ENCODE measurements around the gene KIF4B.

The KIF4B gene

DNA sequence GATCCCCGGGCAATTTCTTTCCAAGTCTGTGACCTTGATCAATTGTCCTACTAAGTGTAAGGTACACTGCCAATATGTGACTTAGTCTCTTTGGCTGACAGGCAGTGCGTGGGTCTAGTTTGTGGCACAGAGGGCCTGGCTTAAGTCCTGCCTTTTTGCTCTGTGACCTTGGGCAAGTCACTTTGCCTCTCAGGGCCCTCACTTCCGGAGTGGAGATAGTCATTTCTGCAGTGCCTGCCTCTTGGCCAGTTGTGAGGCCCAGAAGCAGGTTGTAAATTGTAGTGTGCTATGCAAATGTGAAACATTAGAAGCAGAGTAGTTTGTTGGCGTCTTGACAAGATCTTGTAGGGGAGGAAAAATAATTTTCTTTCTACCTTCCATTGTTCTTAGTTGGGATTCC lies 39.0 kb downstream of the KIF4B start:
- DNase-seq (ENCODE audit: low read depth in 3 of 3, low spot score in 1 of 3) = no peak

GRCh38 chr5:155053501-155053900 lies 39.9 kb downstream of the KIF4B start:
- DNase-seq (ENCODE audit: low read depth in 3 of 3, low spot score in 1 of 3) = no peak

- no peak for DNase-seq (ENCODE audit: low read depth in 3 of 3, low spot score in 1 of 3)
These were observed 43.2 kb downstream of the KIF4B start for GRCh38 chr5:155056644-155057269.

GRCh38 chr5:155057626-155058025 lies 44.1 kb downstream of the KIF4B start:
- DNase-seq (ENCODE audit: low read depth in 3 of 3, low spot score in 1 of 3) = no peak

DNA sequence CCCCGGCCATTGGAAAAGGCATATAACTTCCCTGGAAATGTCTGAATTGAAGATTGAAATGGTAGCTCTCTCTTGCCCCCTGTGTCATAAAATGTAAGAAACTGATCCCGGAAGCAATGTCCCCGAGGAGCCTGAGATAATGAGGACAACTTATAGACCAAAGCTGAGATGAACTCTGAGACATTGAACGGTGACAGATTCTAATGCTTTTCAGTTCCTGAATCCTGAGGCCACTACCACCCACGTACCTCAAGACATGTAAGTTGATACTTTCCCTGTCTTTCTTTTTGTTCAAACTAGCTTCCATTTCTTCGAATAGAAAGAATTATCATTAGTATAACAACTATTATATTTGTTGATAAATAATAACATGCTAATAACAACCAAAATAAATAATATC lies 51.0 kb downstream of the KIF4B start:
- no peak for DNase-seq (ENCODE audit: low read depth in 3 of 3, low spot score in 1 of 3)

- no peak for DNase-seq (ENCODE audit: low read depth in 3 of 3, low spot score in 1 of 3)
These were observed 53.5 kb downstream of the KIF4B start for GRCh38 chr5:155066886-155067595.
